ENCODE measurements around the gene AP4S1.

AP4S1 gene

GRCh38 chr14:31139301-31139847, 113.9 kb downstream of the AP4S1 start:
- no peak for DNase-seq (ENCODE audit: low read depth, low spot score)
- Histone ChIP-seq H3K36me3 (ENCODE audit: insufficient read depth, insufficient read length, low read length) (peaks cover 57% of the 10 kb centered on the region), H3K27me3 (ENCODE audit: insufficient read depth, insufficient read length) (no peaks in the 10 kb centered on the region), H3K4me3 (ENCODE audit: insufficient read length, low read depth) (no peak overlapping the region), H3K4me1 (ENCODE audit: insufficient read depth, insufficient read length) (no peaks in the 10 kb centered on the region), H3K9ac (ENCODE audit: insufficient read length, low read depth) (no peak overlapping the region), H3K9me3 (ENCODE audit: insufficient read depth, low read length) (no peaks in the 10 kb centered on the region)
- TF ChIP-seq SUZ12 (IDR thresholded peaks at IDR 0.05; ENCODE audit: extremely low read depth, insufficient read depth, insufficient read length) (no peak), YY1 (IDR thresholded peaks at IDR 0.05; ENCODE audit: insufficient read depth, insufficient read length) (no peak), ZNF274 (IDR thresholded peaks at IDR 0.05; ENCODE audit: low read depth, low read length) (no peak)

DNA sequence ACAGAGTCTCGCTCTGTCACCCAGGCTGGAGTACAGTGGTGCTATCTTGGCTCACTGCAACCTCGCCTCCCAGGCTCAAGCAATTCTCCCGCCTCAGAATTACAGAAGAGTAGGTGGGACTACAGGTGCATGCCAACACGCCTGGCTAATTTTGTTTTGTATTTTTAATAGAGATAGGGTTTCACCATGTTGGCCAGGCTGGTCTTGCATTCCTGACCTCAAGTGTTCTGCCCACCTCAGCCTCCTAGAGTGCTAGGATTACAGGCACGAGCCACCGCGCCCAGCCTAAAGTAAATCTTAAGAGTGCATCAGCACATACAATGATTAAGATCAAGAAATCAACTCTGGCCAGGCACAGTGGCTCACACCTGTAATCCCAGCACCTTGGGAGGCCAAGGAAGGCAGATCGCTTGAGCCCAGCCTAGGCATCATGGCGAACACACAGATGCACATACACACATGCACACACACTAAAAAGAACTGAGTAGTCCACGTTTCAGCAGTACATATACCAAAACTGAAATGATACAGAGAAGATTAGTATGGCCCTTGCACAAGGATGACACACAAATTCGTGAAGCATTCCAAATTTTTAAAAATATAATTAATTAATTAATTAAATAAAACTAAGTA, 117.1 kb downstream of the AP4S1 start:
- Histone ChIP-seq H3K4me1 (ENCODE audit: insufficient read depth, insufficient read length) (no peaks in the 10 kb centered on the region), H3K9me3 (ENCODE audit: insufficient read depth, low read length) (no peaks in the 10 kb centered on the region), H3K9ac (ENCODE audit: insufficient read length, low read depth) (no peak overlapping the region), H3K36me3 (ENCODE audit: insufficient read depth, insufficient read length, low read length) (peaks cover 55% of the 10 kb centered on the region), H3K27me3 (ENCODE audit: insufficient read depth, insufficient read length) (no peaks in the 10 kb centered on the region), H3K4me3 (ENCODE audit: insufficient read length, low read depth) (no peak overlapping the region)
- DNase-seq (ENCODE audit: low read depth, low spot score) = no peak
- no peak for TF ChIP-seq SUZ12 (IDR thresholded peaks at IDR 0.05; ENCODE audit: extremely low read depth, insufficient read depth, insufficient read length)
- no peak for TF ChIP-seq ZNF274 (IDR thresholded peaks at IDR 0.05; ENCODE audit: low read depth, low read length)
- no peak for TF ChIP-seq YY1 (IDR thresholded peaks at IDR 0.05; ENCODE audit: insufficient read depth, insufficient read length)

Data from NT2/D1 (cell line).